Uterus (tissue), 2 donors: Measurements from ENCODE around the gene VAPA.

Source experiments
- POLR2A ChIP-seq, 2 donors: fragments of 450-650 bp; IDR thresholded peaks; one replicate each; pipeline ENCODE4 v1.6.1; 2016; ENCODE audit warnings: antibody characterized with exemption in 2 of 2, mild to moderate bottlenecking in 1 of 2, moderate library complexity in 1 of 2
- TF ChIP-seq, protein P1 (sequence below), 4 experiments: fragments of 200-600 bp in 2 of 4; fragments of 450-650 bp in 2 of 4; sonication (generic) in 2 of 4; IDR thresholded peaks; one replicate each; pipeline ENCODE4 v1.5.1; 2016 to 2019; ENCODE audit warnings: antibody characterized with exemption in 4 of 4, mild to moderate bottlenecking in 2 of 4, moderate library complexity in 1 of 4

DNA sequence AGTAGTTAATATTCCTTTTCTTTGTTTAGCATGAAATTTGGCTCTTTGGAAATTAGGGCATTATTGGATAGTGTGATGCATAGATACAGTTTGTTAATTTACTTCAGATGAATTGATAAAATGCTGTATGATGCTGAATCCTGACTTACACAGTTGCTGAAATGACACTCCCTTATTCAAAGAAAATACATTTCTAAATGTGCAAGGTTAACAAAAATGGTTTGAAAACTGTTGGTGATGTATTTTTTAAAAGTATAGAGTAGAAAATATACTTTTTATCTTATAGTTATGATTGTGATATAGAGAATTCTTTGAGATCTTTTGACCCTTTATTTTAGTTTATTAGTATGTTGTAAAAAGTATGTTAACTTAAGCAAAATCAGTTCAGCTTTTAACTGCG is 27.8 kb downstream of the VAPA start:
- TF ChIP-seq, protein P1, sequence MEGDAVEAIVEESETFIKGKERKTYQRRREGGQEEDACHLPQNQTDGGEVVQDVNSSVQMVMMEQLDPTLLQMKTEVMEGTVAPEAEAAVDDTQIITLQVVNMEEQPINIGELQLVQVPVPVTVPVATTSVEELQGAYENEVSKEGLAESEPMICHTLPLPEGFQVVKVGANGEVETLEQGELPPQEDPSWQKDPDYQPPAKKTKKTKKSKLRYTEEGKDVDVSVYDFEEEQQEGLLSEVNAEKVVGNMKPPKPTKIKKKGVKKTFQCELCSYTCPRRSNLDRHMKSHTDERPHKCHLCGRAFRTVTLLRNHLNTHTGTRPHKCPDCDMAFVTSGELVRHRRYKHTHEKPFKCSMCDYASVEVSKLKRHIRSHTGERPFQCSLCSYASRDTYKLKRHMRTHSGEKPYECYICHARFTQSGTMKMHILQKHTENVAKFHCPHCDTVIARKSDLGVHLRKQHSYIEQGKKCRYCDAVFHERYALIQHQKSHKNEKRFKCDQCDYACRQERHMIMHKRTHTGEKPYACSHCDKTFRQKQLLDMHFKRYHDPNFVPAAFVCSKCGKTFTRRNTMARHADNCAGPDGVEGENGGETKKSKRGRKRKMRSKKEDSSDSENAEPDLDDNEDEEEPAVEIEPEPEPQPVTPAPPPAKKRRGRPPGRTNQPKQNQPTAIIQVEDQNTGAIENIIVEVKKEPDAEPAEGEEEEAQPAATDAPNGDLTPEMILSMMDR (IDR thresholded peaks at IDR 0.05) = no peak
- TF ChIP-seq POLR2A (IDR thresholded peaks at IDR 0.05) = no peak
